Epithelial cell of alveolus of lung (primary cell): ENCODE measurements around the gene NUMA1. TPM values are rescaled to one million over a fixed set of nuclear protein-coding genes. Genes with fewer than 3 reads are reported as not detected.

Experiments used
- total RNA-seq: library from RNA; depleted of rRNA; stranded (reverse); fragments of >200 nt; gene quantifications from 2 replicates; pipeline ENCODE4 v1.2.1, GENCODE V29; 2015

Gene NUMA1, protein sequence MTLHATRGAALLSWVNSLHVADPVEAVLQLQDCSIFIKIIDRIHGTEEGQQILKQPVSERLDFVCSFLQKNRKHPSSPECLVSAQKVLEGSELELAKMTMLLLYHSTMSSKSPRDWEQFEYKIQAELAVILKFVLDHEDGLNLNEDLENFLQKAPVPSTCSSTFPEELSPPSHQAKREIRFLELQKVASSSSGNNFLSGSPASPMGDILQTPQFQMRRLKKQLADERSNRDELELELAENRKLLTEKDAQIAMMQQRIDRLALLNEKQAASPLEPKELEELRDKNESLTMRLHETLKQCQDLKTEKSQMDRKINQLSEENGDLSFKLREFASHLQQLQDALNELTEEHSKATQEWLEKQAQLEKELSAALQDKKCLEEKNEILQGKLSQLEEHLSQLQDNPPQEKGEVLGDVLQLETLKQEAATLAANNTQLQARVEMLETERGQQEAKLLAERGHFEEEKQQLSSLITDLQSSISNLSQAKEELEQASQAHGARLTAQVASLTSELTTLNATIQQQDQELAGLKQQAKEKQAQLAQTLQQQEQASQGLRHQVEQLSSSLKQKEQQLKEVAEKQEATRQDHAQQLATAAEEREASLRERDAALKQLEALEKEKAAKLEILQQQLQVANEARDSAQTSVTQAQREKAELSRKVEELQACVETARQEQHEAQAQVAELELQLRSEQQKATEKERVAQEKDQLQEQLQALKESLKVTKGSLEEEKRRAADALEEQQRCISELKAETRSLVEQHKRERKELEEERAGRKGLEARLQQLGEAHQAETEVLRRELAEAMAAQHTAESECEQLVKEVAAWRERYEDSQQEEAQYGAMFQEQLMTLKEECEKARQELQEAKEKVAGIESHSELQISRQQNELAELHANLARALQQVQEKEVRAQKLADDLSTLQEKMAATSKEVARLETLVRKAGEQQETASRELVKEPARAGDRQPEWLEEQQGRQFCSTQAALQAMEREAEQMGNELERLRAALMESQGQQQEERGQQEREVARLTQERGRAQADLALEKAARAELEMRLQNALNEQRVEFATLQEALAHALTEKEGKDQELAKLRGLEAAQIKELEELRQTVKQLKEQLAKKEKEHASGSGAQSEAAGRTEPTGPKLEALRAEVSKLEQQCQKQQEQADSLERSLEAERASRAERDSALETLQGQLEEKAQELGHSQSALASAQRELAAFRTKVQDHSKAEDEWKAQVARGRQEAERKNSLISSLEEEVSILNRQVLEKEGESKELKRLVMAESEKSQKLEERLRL (N-terminal part only)
- total RNA-seq: 107 and 204 TPM in 2 replicates

DNA sequence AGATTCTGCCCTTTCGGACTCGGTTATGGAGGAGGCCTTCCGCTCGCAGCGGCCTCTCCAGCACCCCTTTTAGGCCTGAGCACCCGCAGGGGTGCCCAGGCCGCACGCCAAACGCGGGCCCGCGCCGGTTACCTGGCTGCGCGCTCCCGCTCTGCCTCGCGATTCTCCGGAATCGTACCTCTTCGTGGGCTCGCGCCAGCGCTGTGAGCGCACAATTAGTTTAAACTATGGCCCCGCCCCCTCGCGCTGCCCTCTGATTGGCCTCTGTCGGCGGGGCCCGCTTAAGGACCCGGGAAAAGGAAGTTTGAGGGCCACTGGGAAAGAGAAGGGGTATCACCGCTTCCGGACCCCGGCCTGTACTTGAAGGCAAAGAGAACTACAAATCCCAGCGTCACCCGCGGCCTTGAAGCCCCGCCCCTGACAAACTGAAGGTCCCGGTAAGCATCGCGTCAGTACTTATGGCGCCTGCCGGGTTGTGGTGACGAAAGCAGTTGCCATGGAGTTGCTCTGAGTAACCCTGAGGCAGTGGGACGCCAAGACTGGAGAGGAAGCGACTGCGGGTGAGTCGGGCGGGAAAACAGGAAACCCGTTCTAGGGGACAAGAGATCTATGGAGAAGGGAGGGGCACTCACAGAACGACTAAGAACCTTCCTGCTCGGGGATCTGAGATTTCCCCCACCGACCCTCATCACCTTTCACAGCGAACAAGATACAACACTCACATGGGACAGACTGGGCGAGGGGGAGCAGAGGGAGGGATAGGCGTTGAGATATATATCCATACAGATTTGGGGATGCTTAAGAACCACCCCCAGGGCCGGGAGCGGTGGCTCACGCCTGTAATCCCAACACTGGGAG, at the start of gene NUMA1, which contains the start of gene LRRC51:
Gene NUMA1, minus strand, starts transcription at position 217 of the 858 bp plus-strand sequence. CDS start 44,599 bp downstream, outside the sequence.
Gene LRRC51, plus strand, starts transcription at position 525 of the 858 bp plus-strand sequence. CDS start 8,234 bp downstream, outside the sequence.

DNA sequence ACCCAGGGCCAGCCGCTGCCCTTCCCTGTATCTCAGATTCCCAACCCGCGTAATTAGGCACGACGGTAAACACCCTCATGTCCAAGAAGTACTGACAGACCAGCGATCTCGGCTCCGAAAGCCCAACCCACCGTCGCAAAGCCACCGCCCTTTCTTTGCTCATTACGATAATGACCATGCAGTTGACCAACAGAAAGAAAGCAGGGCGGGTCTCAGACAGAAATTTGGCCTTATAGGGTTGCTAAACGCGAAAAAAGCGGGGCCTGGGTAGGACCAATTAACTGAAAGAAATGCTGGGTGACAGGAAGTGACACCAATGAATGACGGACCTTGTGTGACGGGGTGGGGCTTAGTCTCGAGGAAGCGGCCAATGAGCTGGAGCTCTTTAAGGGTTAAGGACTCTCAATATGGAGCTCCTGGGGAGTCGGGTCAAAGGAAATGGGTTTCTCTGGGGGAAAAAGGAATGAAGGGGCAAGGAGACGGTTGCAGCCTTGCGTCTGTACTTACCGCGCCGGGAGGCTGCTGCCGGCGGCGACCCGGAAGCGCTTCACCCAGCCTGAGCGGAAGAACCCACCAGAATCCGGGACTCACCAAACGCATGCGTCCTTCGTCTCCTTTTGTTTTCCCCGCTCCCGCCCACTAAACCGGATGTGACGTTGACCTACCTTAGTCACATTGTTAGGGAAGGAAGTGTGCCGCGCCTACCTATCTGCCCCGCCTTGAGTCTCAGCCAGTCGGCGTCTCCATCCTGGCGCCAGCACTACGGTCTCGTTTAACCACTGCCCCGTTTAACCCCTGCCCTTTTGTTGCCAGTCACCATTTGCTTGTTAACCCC, 32.0 kb upstream of the NUMA1 start, which contains the start of gene ANAPC15:
Gene ANAPC15, minus strand, starts transcription at position 553 of the 835 bp plus-strand sequence. CDS start 1,419 bp downstream, outside the sequence.

DNA sequence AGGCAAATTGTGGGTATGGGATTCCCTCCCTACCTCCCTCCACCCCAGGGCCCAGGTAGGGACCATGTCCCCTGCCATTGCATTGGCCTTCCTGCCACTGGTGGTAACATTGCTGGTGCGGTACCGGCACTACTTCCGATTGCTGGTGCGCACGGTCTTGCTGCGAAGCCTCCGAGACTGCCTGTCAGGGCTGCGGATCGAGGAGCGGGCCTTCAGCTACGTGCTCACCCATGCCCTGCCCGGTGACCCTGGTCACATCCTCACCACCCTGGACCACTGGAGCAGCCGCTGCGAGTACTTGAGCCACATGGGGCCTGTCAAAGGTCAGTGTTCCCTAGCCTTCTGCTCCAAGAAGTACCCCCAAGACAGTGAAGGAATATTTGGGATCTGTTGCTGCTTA, 25.5 kb upstream of the NUMA1 start, which contains the start of gene TOMT:
Gene TOMT, plus strand, starts transcription at position 37 of the 400 bp plus-strand sequence. Its CDS starts 28 bp downstream, at position 65.

DNA sequence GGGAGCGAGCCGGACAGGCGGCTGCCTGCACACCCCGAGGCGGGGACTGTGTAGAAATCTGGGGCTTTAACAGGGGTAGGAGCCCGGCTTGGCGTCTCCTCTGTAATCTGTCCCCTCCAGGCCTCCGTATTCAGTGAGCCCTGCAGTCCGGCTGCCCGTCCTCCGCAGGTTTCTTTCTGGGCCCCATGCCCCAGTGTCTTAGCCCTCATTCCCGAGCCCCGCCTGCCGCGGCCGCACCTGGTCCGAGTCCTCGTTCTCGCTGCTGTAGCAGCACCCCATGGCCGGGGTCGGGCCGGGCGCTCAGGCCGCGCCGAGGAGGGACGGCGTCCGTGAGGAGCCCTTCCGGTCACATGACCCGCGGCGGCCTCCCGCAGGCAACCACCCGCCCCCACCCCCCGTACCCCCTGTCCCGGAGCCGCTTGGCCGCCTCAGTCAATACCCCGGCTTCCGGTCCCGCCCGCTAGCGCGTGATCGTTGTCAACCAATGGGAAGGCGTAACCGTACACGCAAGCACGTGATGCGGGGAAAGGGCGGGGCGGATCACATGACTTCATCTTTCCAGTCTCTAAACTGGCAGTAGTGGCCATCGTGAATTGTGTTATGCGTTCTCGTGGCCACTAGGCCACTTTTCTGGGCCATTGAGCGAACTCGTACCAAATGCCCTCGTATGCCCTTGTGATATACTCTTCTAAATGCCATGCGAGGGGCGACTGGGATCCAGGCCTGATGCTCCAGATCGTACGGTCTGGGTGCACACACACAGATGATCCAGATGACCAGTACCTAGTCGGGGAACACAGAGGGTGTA, 22.8 kb upstream of the NUMA1 start, which contains the start of gene LAMTOR1:
Gene LAMTOR1, minus strand, starts transcription at position 352 of the 808 bp plus-strand sequence. Its CDS starts 73 bp downstream, at position 279.

DNA sequence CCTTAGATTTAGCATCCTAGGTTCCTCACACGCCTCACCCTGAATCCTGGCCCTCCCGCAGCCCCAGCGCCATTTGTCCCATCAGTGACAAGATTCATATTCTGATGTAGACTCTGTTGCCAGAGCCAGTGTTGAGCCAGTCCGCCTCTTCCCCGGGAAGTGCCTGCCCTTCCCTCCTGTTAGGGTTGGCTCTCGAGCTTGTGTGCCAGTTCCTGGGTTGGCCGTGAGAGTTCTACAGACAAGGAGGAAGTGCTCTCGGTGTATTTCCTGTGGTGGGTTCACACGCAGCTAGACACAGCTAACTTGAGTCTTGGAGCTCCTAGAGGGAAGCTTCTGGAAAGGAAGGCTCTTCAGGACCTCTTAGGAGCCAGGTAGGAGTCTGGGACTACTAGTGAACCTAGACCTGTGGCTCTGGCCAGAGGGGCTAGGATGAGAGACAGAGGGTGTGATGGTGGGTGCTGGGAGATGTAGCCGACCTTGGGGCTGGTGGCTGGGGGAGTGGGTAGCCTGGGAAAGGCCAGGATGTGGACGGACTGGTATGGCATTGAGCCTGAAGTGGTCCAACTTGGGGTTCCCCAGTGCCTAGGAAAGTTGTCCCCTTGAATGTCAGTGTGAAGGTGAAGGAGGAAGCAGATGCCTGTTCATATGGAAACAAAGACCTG, 81.6 kb downstream of the NUMA1 start, which contains the start of gene IL18BP:
Gene IL18BP, plus strand, starts transcription at position 261 of the 662 bp plus-strand sequence. CDS start 1,076 bp downstream, outside the sequence.

Other genes starting within 250 kb of the NUMA1 start
- not detected in 2 replicates for gene DEFB108B, start 247.3 kb downstream of the NUMA1 start, total RNA-seq
- gene DEFB131B, start 202.1 kb downstream of the NUMA1 start, total RNA-seq: not detected in 2 replicates
- 6.2 and 6.7 TPM in 2 replicates for gene XNDC1N, start 151.9 kb downstream of the NUMA1 start, total RNA-seq
- gene RNF121, start 151.5 kb downstream of the NUMA1 start, total RNA-seq: 27.2 and 29.1 TPM in 2 replicates
- gene IL18BP, start 81.6 kb downstream of the NUMA1 start, total RNA-seq: 0.65 and 4.2 TPM in 2 replicates
- 3.0 and 3.6 TPM in 2 replicates for gene LRRC51, start 308 bp upstream of the NUMA1 start, total RNA-seq
- gene LAMTOR1, start 22.8 kb upstream of the NUMA1 start, total RNA-seq: 136 and 143 TPM in 2 replicates
- gene TOMT, start 25.4 kb upstream of the NUMA1 start, total RNA-seq: not detected in 2 replicates
- 14.7 and 25.6 TPM in 2 replicates for gene ANAPC15, start 32.2 kb upstream of the NUMA1 start, total RNA-seq
- not detected in 2 replicates for gene FOLR3, start 55.2 kb upstream of the NUMA1 start, total RNA-seq
- gene FOLR1, start 111.6 kb upstream of the NUMA1 start, total RNA-seq: not detected in 2 replicates
- not detected in 2 replicates for gene FOLR2, start 136.3 kb upstream of the NUMA1 start, total RNA-seq
- gene INPPL1, start 144.2 kb upstream of the NUMA1 start, total RNA-seq: 47.1 and 57.1 TPM in 2 replicates
- gene PHOX2A, start 163.6 kb upstream of the NUMA1 start, total RNA-seq: not detected in 2 replicates